ENCODE data around the gene SMURF2. TPM values are rescaled to one million over a fixed set of nuclear protein-coding genes. Genes with fewer than 3 reads are reported as not detected.

SMURF2 gene
- total and polyA plus RNA-seq, 2 of the 4 experiments (the other 2 are of a cell fraction), result 131 to 774 TPM

DNA sequence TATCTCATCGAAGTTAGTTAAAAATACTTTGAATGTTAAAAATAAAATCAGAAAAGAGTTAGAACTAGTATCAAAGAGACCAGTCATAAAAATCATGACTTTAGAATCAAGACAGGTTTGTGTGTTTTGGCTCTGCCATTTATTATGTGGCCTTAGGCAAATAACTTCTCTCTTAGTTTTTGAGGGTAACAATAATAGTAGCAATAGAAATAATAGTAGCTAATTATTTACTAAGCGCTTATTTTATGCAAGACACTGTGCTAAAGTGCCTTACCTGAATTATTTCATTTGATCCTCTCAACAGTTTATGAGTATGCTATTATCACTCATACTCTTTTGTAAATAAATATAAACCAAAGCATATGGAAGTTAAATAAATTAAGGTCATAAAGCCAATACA lies 77.0 kb downstream of the SMURF2 start:
- Histone ChIP-seq H3K18ac (ENCODE audit: low read depth, low read length) (no peak overlapping the region), H2BK15ac (ENCODE audit: low read depth, low read length) (no peak overlapping the region), H3K27ac (ENCODE audit: insufficient read depth, low read length) (no peak overlapping the region), H3K36me3 (ENCODE audit: control insufficient read depth, insufficient read depth, low read length) (peaks cover 48% of the 10 kb centered on the region), H2BK20ac (ENCODE audit: low read depth, low read length) (no peak overlapping the region), H3K9me1 (ENCODE audit: insufficient read depth, low read length) (peaks cover 5% of the 10 kb centered on the region), H3K23ac (ENCODE audit: low read depth, low read length) (no peak overlapping the region; the same call in 1 of the 2 replicates), H2BK5ac (ENCODE audit: low read depth, low read length, poor library complexity, severe bottlenecking) (no peak overlapping the region), H4K8ac (ENCODE audit: low read depth in 2 of 2, low read length in 2 of 2) (no peak overlapping the region), H4K5ac (ENCODE audit: low read depth, low read length) (no peak overlapping the region), H2AFZ (replicated peaks; ENCODE audit: low read length, poor library complexity) (no peak overlapping the region), H4K20me1 (ENCODE audit: insufficient read depth, low read length) (peaks cover 75% of the 10 kb centered on the region), H3K56ac (ENCODE audit: extremely low read depth, insufficient read depth, low read length) (no peak overlapping the region), H3K79me1 (ENCODE audit: low read depth in 1 of 2, low read length in 2 of 2) (peaks cover 23 to 65% of the 10 kb centered on the region in 2 experiments), H2AK5ac (ENCODE audit: low read depth, low read length) (no peak overlapping the region), H3K4me1 (ENCODE audit: control insufficient read depth, insufficient read depth, low read length) (0 out of 2 replicates have a peak, but pooled peaks cover 1% of the 10 kb centered on the region), H3K27me3 (ENCODE audit: control insufficient read depth, insufficient read depth, low read length) (no peaks in the 10 kb centered on the region), H3K4ac (ENCODE audit: low read depth, low read length) (no peak overlapping the region), H2AK9ac (replicated peaks; ENCODE audit: low read depth, low read length, poor library complexity) (no peak overlapping the region), H3K4me3 (ENCODE audit: insufficient read depth, low read depth, low read length) (no peak overlapping the region), H3K4me2 (ENCODE audit: low read depth, low read length) (no peak overlapping the region), H4K91ac (ENCODE audit: insufficient read depth, low read depth, low read length) (no peak overlapping the region), H3K14ac (replicated peaks; ENCODE audit: low read depth, low read length) (no peak overlapping the region), H2BK120ac (ENCODE audit: low read depth, low read length) (no peak overlapping the region), H3K9ac (ENCODE audit: low read depth, low read length) (no peak overlapping the region), H3K9me3 (ENCODE audit: control insufficient read depth, insufficient read depth, low read length) (no peaks in the 10 kb centered on the region)
- in situ Hi-C loops (cut with MboI; ENCODE audit: low sequenced_read_pairs), result no loop called here
- no TSS peak for BruUV-seq (replicated peaks)
- intact Hi-C loops (cut with micrococcal nuclease), result no loop called here
- DNase-seq (no peak), ATAC-seq (ENCODE audit: low read depth) (no peak)
- dilution Hi-C loops (cut with HindIII; ENCODE audit: low sequenced_read_pairs, unreplicated experiment), result no loop called here
- ChIA-PET POLR2A (ENCODE audit: unreplicated experiment) (no interaction called here), CTCF (no interaction called here)
- no peak for TF ChIP-seq RFX5 (IDR thresholded peaks at IDR 0.05; ENCODE audit: low read depth, low read length)
- TF ChIP-seq POLR2A (IDR thresholded peaks at IDR 0.05; ENCODE audit: low read depth, low read length), result no peak
- TF ChIP-seq, protein P1, sequence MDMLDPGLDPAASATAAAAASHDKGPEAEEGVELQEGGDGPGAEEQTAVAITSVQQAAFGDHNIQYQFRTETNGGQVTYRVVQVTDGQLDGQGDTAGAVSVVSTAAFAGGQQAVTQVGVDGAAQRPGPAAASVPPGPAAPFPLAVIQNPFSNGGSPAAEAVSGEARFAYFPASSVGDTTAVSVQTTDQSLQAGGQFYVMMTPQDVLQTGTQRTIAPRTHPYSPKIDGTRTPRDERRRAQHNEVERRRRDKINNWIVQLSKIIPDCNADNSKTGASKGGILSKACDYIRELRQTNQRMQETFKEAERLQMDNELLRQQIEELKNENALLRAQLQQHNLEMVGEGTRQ (IDR thresholded peaks at IDR 0.05; ENCODE audit: low read depth, low read length), result no peak
- no peak for TF ChIP-seq MXI1 (IDR thresholded peaks at IDR 0.05; ENCODE audit: borderline replicate concordance, low read depth, low read length)
- no CpG with 5 or more reads among the region's 2 CpGs for WGBS, 2 experiments (ENCODE audit: extremely low coverage in 2 of 2, insufficient read length in 1 of 2)

All from IMR-90 (cell line).